AG08395 (cell line): Measurements from ENCODE around the gene HIVEP2.

Experiments
- DNase-seq: peaks from one replicate; pipeline ENCODE4 v3.0.0; 2012; ENCODE audit warnings: mixed read lengths, low spot score

Gene HIVEP2

DNA sequence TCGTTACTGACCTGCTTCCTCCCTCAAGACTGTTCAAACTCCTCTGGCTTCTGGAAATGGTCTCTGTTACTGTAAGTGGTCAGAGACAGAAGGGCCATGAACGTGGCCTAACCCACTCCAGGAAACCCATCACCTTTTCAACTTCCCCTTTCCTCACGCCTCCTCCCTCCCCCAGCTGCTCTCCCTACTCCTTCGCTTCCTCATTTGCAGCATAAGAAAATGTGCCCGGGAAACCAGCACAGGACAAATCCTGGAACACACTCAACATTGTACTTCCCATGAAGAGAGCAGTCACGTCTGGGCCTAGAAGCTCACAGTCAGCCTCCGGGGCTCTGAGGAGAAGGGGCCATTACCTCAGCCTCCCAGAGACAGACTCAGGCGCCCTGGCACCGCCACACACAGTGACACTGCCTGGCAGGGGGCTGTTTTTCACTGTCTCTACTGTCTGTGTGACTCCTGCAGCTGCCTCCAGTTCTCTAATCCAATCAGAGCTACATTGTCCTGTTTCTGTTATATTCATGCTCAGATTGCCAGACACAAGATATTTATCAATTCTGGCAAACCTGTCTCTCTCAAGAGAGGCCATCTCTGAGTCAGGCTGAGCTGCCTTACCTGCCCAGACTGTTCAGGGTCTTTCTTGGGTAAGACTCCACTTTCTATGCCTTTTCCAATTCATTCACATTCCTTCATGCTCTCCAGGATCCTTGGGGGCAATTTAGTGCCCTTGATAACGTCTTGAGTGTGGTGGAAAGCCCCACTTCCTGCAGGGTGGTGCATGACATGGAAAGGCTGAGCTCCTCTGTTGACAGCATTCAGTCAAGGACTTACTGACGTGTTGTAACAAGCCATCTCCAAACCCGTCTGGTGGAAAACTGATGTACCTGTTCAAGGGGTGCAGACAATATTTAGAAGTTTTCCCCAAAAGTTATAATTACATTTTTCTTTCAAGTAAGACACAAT is 242.2 kb downstream of the HIVEP2 start:
- no peak for DNase-seq
